ENCODE results near the gene SYCP2L. TPM values are rescaled to one million over a fixed set of nuclear protein-coding genes. Genes with fewer than 3 reads are reported as not detected.

Gene SYCP2L
- total and polyA plus RNA-seq, 2 donors (not counting 3 experiments of a cell fraction or from before 2014, with no cell fraction given) = not detected

DNA sequence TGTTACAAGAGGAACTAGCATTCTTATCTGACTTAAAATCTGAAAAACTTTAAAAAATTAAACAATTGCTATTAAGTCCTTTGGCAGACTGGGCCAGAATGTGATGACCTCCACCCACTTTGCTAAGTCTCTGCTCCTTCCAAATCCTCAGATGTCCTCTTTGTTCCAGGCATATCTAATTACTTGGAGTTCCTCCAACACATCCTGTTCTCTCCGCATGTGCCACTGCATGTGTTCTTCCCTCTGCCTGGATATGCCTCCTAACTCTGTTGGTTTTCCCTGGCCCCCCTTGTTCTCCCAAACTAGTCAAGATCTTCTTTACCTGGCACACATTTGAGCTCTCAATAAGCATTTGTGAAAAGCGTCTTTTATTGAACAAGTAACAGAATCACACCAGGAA lies 134.2 kb downstream of the SYCP2L start:
- ChIA-PET POLR2A (no interaction called here), CTCF (interaction anchor here (0.8 to 1.4 kb wide), 3 partner anchors 14 to 66 kb away, joined by 4 to 5 read pairs (median 4); no protein-coding TSS in a partner anchor)
- intact Hi-C loops (cut with micrococcal nuclease) = no loop called here
- no peaks in the 10 kb centered on the region for H3K4me1 ChIP-seq (ENCODE audit: control insufficient read depth, extremely low read depth, insufficient read depth, low read length)
- no peaks in the 10 kb centered on the region for H3K79me2 ChIP-seq (ENCODE audit: control insufficient read depth, insufficient read depth, low read length)
- TF ChIP-seq, protein P1, sequence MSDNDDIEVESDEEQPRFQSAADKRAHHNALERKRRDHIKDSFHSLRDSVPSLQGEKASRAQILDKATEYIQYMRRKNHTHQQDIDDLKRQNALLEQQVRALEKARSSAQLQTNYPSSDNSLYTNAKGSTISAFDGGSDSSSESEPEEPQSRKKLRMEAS (IDR thresholded peaks at IDR 0.05; ENCODE audit: insufficient read depth, insufficient read length) = no peak
- TF ChIP-seq GATA2 (IDR thresholded peaks at IDR 0.05; ENCODE audit: insufficient read depth, insufficient read length, low read depth, low read length) = no peak
- no peak for TF ChIP-seq JUN (IDR thresholded peaks at IDR 0.05; ENCODE audit: borderline replicate concordance, insufficient read depth, insufficient read length, low read depth)
- TF ChIP-seq MYC (IDR thresholded peaks at IDR 0.05; ENCODE audit: low read depth, low read length) = no peak
- no peak for TF ChIP-seq POLR2A (IDR thresholded peaks at IDR 0.05; ENCODE audit: low read depth, low read length)
- TF ChIP-seq EZH2 (IDR thresholded peaks at IDR 0.05; ENCODE audit: borderline replicate concordance, low read depth, low read length, severe bottlenecking) = no peak
- no peak for TF ChIP-seq FOS (IDR thresholded peaks at IDR 0.05; ENCODE audit: borderline replicate concordance, insufficient read depth, low read length)
- TF ChIP-seq POLR2AphosphoS5 (IDR thresholded peaks at IDR 0.05; ENCODE audit: insufficient read depth, low read depth, low read length) = no peak
- TF ChIP-seq CTCF (IDR thresholded peaks at IDR 0.05; ENCODE audit: extremely low read depth in 1 of 2, insufficient read depth in 1 of 2, low read depth in 1 of 2, low read length in 2 of 2) = no peak
- no peaks in the 10 kb centered on the region for H3K9me1 ChIP-seq (replicated peaks; ENCODE audit: control insufficient read depth, extremely low read depth, insufficient read depth, low read length)
- H2AFZ ChIP-seq (ENCODE audit: low read depth, low read length) = no peak overlapping the region
- no peak overlapping the region for H3K27ac ChIP-seq (ENCODE audit: insufficient read depth, low read depth, low read length)
- no peak overlapping the region for H3K4me2 ChIP-seq (ENCODE audit: insufficient read depth, low read length)
- H3K27me3 ChIP-seq (ENCODE audit: control insufficient read depth in 2 of 2, insufficient read depth in 2 of 2, low read length in 2 of 2) = peaks cover 2 to 8% of the 10 kb centered on the region in 2 experiments
- DNase-seq (ENCODE audit: low read depth, low spot score) = no peak
- H3K4me3 ChIP-seq (replicated peaks in 1 of 3; ENCODE audit: insufficient read depth in 1 of 3, low read depth in 1 of 3, low read length in 3 of 3) = no peak overlapping the region
- H3K36me3 ChIP-seq (ENCODE audit: control insufficient read depth in 2 of 2, extremely low read depth in 1 of 2, insufficient read depth in 2 of 2, low read length in 2 of 2) = no peaks in the 10 kb centered on the region
- H3K9ac ChIP-seq (replicated peaks; ENCODE audit: extremely low read depth, insufficient read depth, low read length) = no peak overlapping the region
- H4K20me1 ChIP-seq (replicated peaks; ENCODE audit: control insufficient read depth, extremely low read depth, insufficient read depth, low read length) = no peaks in the 10 kb centered on the region
- dilution Hi-C loops (cut with MboI; ENCODE audit: extremely low pct_ligation_motif_present, low sequenced_read_pairs) = no loop called here
- no peaks in the 10 kb centered on the region for H3K9me3 ChIP-seq (replicated peaks; ENCODE audit: control insufficient read depth, insufficient read depth, low read length)
- no TSS peak for BruUV-seq (replicated peaks)
- no peak for FAIRE-seq
